MM.1S (cell line): Measurements from ENCODE around the gene SVEP1.
"Not testable (repeated sequence)": the region's sequence is repeated elsewhere in the genome, so short reads cannot be mapped to it uniquely, and the experiment has no call there.

Source experiments
- CTCF ChIP-seq: fragments of 300-600 bp; sonication (generic); IDR thresholded peaks from 2 replicates; pipeline ENCODE4 v1.5.1; 2016; ENCODE audit warnings: antibody characterized with exemption, low read length, mixed read lengths
- EZH2 ChIP-seq: fragments of 300-600 bp; sonication (generic); optimal IDR thresholded peaks from 2 replicates; pipeline ENCODE3; 2017; ENCODE audit warnings: low read depth, mild to moderate bottlenecking, antibody characterized with exemption, low read length, mixed read lengths
- EZH2phosphoT487 ChIP-seq: fragments of 300-600 bp; sonication (generic); IDR thresholded peaks from 2 replicates; pipeline ENCODE4 v1.6.1; 2018; ENCODE audit warnings: antibody characterized with exemption, low read length

- TF ChIP-seq CTCF, EZH2, EZH2phosphoT487: not testable (repeated sequence)
These were observed 35.0 kb upstream of the SVEP1 start for GRCh38 chr9:110614576-110614975.
